SJCRH30 (cell line): ENCODE results near the gene RTP3. TPM values are rescaled to one million over a fixed set of nuclear protein-coding genes. Genes with fewer than 3 reads are reported as not detected.
"Not testable (repeated sequence)": the region's sequence is repeated elsewhere in the genome, so short reads cannot be mapped to it uniquely, and the experiment has no call there.

Source experiments
- DNase-seq, 2 experiments: peaks; one replicate each; pipeline ENCODE4 v3.0.0-alpha.2; 2015 to 2020
- H3K27ac ChIP-seq: fragments of 250-450 bp; sonication (Bioruptor Pico); 2 replicates; pipeline ENCODE4 v1.5.1; 2020; ENCODE audit warnings: mild to moderate bottlenecking, moderate library complexity
- H3K27me3 ChIP-seq: fragments of 250-450 bp; sonication (Bioruptor Pico); 2 replicates; pipeline ENCODE4 v1.5.1; 2020; ENCODE audit warnings: mild to moderate bottlenecking, moderate library complexity
- H3K36me3 ChIP-seq: fragments of 250-450 bp; sonication (Bioruptor Pico); 2 replicates; pipeline ENCODE4 v1.5.1; 2020; ENCODE audit warnings: mild to moderate bottlenecking, moderate library complexity
- H3K4me1 ChIP-seq: fragments of 250-450 bp; sonication (Bioruptor Pico); 2 replicates; pipeline ENCODE4 v1.5.1; 2020; ENCODE audit warnings: mild to moderate bottlenecking, moderate library complexity
- H3K4me3 ChIP-seq: fragments of 250-450 bp; sonication (Bioruptor Pico); 2 replicates; pipeline ENCODE4 v1.5.1; 2020; ENCODE audit warnings: mild to moderate bottlenecking, moderate library complexity
- H3K9me3 ChIP-seq: fragments of 250-450 bp; sonication (Bioruptor Pico); replicated peaks from 2 replicates; pipeline ENCODE4 v1.5.1; 2020; ENCODE audit warnings: mild to moderate bottlenecking, moderate library complexity
- total RNA-seq: library from RNA; depleted of rRNA; stranded (reverse); fragments of >200 nt; shearing (Covaris generic); gene quantifications from 2 replicates; pipeline ENCODE4 v1.2.3, GENCODE V29; 2014

Gene RTP3
- total RNA-seq, 1 experiment from 2014 or later: not detected

DNA sequence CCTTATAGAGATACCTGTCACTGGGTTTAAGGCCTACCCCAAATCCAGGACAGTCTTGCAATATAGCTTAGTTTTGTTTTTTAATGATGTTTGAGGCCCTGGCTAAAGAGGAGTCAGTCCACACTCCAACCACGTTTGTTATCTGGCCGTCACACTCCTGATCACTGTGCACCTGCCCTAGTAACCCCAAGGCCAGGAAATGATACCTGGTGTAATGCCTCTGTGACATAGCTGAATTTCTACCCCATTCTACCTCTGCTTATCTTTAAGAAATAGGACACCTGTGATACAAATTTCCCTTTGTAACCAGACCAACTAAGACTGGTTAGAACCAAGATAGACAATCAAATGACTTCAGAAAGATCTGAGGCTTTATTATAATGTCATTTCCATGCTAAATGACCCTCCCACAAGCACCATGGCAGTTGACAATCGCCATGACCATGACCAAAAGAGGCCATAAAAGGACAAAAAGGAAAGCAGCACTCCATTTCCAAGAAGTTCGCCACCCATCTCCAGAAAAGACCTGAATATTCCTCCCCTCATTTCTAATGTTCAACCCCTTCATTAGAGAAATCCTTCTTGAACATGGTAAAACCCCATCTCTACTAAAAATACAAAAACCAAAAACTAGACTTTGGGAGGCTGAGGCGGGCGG is 4.8 kb upstream of the RTP3 start:
- Histone ChIP-seq H3K4me3 (no peak overlapping the region), H3K36me3 (no peaks in the 10 kb centered on the region), H3K4me1 (no peaks in the 10 kb centered on the region), H3K27me3 (no peaks in the 10 kb centered on the region), H3K9me3 (no peaks in the 10 kb centered on the region), H3K27ac (no peak overlapping the region)
- DNase-seq: no peak

DNA sequence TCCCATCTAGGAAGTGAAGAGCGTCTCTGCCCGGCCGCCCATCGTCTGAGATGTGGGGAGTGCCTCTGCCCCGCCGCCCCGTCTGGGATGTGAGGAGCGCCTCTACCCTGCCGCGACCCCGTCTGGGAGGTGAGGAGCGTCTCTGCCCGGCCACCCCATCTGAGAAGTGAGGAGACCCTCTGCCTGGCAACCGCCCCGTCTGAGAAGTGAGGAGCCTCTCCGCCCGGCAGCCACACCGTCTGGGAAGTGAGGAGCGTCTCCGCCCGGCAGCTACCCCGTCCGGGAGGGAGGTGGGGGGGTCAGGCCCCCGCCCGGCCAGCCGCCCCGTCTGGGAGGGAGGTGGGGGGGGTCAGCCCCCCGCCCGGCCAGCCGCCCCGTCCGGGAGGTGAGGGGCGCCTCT is 3.3 kb upstream of the RTP3 start:
- H3K4me1 ChIP-seq, DNase-seq, H3K9me3 ChIP-seq, H3K4me3 ChIP-seq, H3K27me3 ChIP-seq, H3K36me3 ChIP-seq, H3K27ac ChIP-seq: not testable (repeated sequence)

DNA sequence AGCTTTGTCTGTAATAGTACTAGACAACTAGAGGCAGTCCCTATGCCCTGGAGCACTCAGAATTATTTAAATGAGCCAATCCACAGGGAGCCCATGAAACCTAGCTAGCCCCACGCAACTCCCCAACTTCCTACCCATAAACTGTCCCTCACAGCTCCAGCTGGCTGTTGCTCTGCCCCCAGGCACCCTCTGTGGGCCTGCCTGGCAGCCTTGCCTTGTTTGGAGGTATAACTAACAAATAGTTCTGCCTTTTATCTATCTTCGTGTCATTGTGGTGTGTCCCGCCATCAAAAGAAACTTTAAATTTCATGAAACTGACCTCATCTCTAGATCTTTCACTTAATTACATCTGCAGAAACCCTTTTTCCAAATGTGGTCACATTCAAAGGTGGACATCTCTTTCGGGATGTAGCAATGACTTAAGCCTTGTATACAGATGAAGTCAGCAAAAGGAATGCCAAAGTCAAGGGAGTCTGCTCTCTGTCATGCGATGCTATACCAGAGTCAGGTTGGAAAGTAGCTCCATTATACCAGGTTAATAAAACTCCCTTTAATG is 1.8 kb upstream of the RTP3 start:
- no peak overlapping the region for H3K27ac ChIP-seq
- no peak for DNase-seq

DNA sequence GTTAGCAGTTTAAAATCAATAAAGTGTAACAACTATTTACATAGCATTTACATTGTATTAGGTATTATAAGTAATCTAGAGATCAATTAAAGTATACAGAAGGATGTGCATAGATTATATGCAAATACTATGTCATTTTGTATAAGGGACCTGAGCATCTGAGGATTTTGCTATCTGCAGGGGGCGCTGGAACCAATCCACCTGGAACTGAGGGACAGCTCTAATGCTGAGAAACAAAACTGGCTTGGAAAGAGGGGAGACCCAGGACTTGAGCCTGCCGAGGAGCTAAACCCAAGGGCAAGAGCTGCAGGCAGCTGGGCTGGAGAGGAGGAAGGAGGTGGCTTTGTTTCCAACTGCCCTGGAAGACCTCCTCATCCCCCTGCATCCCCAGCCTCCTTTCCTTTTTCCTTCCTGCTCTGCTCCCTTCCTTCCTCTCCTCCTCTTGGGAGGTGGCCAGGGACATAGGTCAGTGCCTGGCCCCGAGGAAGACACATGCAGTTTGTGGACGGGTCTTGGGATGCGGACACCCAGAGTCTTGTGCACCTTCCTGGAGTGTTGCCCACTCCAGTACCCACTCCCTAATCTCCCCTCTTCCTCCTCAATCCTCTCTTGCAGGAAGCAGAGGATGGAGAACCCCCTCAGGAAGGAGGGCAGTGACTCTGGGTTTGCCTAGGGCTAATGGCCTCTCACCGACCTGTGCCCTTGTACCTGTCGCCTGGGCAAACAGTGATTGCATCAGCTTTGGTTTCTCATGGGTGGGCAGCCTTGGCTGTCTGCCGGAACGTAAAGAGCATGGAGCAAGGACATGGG is 825 bp upstream of the RTP3 start:
- Histone ChIP-seq H3K9me3 (no peaks in the 10 kb centered on the region), H3K36me3 (no peaks in the 10 kb centered on the region), H3K27ac (no peak overlapping the region), H3K4me3 (no peak overlapping the region), H3K27me3 (no peaks in the 10 kb centered on the region), H3K4me1 (no peaks in the 10 kb centered on the region; the same call in 1 of the 2 replicates)
- DNase-seq: no peak

More for the DNA sequence above, 1.8 kb upstream of the RTP3 start:
- Histone ChIP-seq H3K4me3 (no peak overlapping the region), H3K36me3 (no peaks in the 10 kb centered on the region), H3K27me3 (no peaks in the 10 kb centered on the region), H3K9me3 (no peaks in the 10 kb centered on the region), H3K4me1 (no peaks in the 10 kb centered on the region)

DNA sequence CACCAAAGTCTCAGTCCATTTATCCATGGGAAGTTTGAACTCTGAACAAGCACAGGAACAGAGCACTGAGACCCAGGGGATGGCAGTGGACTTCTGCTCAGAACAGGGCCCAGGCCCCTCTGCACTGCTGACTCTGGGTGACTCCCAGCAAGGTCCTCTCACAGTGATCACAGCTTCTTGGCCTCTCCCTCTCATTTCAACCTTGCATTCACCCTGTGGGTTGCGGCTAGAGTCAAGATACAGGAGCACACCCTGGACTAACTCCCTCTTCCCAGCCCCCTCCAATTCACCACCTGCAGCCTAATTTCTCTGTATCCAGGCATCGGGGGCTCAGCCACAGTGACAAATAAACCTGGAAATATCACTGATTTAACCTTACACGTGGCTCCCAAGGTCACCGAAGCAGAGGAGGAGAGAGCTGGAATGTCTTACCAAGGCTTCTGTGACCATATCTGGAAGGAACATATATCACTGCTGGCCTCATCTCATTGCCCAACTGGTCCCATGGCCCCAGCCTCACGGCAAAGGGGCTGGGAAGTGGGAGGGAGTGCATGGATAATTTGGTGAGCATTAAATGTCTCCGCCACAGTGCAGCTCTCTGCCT is 1.2 kb downstream of the RTP3 start:
- no peaks in the 10 kb centered on the region for H3K9me3 ChIP-seq
- no peak for DNase-seq
- peaks cover 11% of the 10 kb centered on the region for H3K4me1 ChIP-seq
- H3K27me3 ChIP-seq: no peaks in the 10 kb centered on the region
- no peaks in the 10 kb centered on the region for H3K36me3 ChIP-seq
- H3K4me3 ChIP-seq: no peak overlapping the region
- no peak overlapping the region for H3K27ac ChIP-seq

DNA sequence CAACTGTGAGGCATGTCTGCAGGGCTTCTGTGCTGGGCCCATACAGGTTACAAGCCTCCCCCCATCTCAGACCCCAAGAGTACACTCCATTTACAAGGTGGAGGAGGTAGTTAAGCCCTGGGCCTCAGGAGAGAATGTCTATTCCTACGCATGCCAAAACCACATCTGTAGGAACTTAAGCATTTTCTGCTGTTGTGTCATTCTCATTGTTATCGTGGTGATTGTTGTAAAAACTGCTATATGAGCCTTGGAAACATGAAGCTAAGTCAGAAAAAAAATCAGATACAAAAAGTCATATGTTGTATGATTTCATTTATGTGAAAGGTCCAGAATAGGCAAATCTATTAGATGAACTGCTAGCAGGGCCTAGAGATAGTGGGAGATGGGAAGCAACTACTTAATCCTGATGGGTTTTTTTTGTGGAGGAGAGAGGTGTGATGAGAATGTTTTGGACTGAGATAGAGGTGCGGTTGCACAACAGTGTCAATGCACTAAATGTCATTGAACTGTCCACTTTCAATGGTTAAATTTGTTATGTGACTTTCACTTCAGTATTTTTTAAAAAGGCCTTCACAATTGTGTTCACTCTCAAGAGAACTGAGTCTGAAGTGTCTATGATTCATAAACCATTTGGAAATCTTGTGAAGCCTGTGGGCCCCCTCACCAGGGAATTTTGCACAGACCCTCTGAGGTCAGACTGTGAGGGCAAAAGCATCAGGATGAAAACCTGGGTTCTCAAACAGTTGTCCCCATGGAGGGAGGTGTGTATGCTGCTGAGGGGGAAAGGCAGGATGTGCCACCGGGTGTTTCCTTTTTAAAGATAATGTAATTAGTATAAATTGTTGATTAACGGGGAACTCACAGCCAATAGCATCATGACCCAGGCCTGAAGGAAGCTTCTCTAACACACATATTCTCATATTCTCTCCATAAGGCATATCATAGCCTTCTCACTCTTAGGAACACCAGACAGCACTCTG is 3.2 kb downstream of the RTP3 start:
- no peaks in the 10 kb centered on the region for H3K27me3 ChIP-seq
- no peaks in the 10 kb centered on the region for H3K36me3 ChIP-seq
- peaks cover 11% of the 10 kb centered on the region for H3K4me1 ChIP-seq
- H3K9me3 ChIP-seq: no peaks in the 10 kb centered on the region
- DNase-seq: no peak
- H3K27ac ChIP-seq: no peak overlapping the region
- no peak overlapping the region for H3K4me3 ChIP-seq

DNA sequence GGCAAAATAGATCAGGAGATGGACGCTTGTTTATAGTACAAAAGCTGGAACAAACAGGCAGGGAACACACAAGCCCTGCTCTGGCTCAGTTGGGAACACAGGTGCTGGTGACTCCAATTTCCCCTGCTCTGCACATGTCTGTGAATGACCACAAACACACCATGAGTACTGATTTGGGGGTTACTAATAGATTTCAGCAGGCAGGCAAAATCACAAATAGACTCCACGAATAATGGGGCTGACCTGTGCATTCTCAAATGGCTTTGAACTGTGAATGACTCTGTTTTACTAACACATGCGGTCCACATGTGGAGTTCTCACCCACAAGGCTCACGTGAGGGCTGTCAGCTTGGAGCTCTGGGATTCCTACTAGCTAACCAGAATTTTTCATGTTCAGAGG is 3.9 kb downstream of the RTP3 start:
- H3K4me1 ChIP-seq: peaks cover 11% of the 10 kb centered on the region
- no peak for DNase-seq
- no peak overlapping the region for H3K27ac ChIP-seq
- H3K27me3 ChIP-seq: no peaks in the 10 kb centered on the region
- no peaks in the 10 kb centered on the region for H3K36me3 ChIP-seq
- H3K4me3 ChIP-seq: no peak overlapping the region
- H3K9me3 ChIP-seq: no peaks in the 10 kb centered on the region

DNA sequence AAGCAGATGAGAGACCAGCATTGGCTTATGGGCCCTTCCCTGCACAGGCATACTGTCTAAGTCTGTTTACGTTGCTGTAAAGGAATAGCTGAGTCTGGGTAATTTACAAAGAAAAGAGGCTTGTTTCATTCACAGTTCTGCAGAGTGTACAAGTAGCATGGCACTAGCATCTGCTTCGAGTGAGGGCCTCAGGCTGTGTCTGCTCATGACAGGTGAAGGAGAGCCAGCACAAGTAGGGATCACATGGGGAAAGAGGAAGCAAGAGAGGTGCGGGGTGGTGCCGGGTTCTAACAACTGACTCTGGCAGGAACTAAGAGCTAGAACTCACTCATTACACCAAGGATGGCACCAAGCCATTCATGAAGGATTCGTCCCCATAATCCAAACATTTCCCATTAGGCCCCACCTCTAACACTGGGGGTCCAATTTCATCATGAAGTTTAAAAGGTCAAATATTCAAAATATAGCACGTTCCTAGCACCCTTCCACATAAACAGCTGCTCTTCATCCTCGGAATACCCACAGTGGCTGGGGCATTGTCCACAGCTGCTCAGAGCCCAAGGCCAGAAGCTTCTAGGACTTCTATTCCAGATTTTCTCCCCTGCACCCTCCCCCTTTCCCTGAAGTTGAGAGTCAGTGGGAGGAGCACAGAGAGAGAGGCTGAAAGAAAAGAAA is 5.6 kb downstream of the RTP3 start:
- no peaks in the 10 kb centered on the region for H3K27me3 ChIP-seq
- no peaks in the 10 kb centered on the region for H3K9me3 ChIP-seq
- no peak overlapping the region for H3K27ac ChIP-seq
- H3K4me3 ChIP-seq: no peak overlapping the region
- H3K36me3 ChIP-seq: no peaks in the 10 kb centered on the region
- H3K4me1 ChIP-seq: peaks cover 11% of the 10 kb centered on the region
- peak; percentile 32 to 58 for DNase-seq

DNA sequence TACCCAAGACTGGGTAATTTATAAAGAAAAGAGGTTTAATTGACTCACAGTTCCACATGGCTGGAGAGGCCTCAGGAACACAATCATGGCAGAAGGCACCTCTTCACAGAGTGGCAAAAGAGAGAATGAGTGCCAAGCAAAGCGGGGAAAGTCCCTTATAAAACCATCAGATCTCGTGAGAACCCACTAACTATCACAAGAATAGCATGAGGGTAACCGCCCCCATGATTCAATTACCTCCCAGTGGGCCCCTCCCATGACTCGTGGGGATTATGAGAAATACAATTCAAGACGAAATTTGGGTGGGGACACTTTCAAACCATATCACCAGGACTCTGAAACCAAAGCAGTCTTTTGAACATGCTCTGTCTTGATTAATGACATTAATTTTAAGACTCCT is 7.0 kb downstream of the RTP3 start:
- Histone ChIP-seq H3K4me3 (no peak overlapping the region), H3K9me3 (no peaks in the 10 kb centered on the region), H3K27me3 (no peaks in the 10 kb centered on the region), H3K36me3 (no peaks in the 10 kb centered on the region), H3K4me1 (peaks cover 11% of the 10 kb centered on the region), H3K27ac (no peak overlapping the region)
- DNase-seq: no peak

DNA sequence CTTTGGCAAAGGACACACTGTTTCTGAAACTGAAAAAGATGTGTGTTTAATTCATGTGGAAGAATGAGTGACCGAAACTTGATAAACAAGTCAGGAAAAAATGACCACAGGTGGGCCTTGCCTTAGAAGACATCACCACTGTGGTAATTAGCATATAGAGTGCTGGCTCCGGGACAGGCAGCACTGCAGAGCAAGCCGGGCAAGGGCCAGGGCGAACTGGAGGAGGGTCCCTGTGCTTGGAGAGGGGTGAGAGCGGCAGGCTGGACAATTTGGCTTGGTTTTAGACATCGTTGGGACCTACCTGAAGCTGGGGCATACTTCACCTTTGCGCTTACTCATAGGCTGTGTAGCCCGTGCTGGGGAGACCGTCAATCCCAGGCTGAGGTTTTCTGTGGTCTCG is 8.2 kb downstream of the RTP3 start:
- Histone ChIP-seq H3K27me3 (no peaks in the 10 kb centered on the region), H3K4me1 (peaks cover 11% of the 10 kb centered on the region), H3K36me3 (no peaks in the 10 kb centered on the region), H3K4me3 (no peak overlapping the region), H3K27ac (no peak overlapping the region), H3K9me3 (no peaks in the 10 kb centered on the region)
- DNase-seq: no peak

DNA sequence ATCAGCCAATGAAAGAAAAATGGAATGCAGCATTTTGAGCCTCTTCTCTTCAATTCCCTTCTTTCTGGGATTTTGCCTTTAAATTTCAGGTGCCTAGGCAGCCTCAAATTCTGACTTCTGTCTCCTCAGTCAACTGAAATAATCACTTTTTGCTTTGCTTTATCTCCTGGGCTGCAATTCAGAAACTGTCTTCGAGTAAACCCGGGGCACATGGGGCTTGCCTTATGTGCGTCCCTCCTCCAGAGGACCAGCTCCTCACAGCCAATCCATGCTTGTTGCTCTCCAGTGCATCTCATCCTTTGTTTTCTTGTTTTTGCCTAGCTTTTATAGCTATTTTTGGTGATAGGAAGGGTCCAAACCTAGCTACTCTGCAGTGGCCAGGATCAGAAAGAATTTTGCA is 8.8 kb downstream of the RTP3 start:
- no peak overlapping the region for H3K4me3 ChIP-seq
- DNase-seq: no peak

DNA sequence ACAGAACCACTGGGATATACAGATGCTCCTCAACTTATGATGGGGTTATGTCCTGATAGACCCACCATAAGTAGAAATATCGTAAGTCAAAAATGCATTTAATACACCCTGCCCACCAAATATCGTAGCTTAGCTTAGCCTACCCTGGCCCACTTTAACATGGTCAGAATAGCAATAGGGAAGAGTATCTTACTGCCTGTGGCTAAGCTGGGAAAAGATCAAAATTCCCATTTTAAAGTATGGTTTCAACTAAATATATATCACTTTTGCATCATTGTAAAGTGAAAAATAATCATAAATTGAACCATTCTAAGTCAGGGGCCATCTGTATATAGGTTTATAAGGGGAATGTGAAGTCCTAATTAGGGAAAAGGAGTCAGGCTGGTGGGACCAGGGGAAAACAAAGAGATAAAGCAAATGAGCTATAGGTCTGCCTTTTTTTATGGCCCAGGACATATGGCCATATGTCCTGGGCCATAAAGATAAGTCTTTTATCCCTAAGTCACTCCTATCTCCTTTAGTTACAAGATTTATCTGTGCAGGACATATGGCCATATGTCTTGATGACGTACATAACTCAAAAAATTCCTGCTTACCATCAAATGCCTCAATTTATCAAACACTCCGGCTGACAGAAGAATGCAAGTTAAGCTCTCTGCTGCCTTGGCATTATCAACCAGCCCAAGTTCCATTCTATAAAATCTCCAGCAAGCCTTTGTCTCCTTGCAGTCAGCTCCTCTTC is 11.2 kb downstream of the RTP3 start:
- no peaks in the 10 kb centered on the region for H3K36me3 ChIP-seq
- no peaks in the 10 kb centered on the region for H3K9me3 ChIP-seq
- H3K4me3 ChIP-seq: no peak overlapping the region
- no peak for DNase-seq
- H3K27ac ChIP-seq: no peak overlapping the region
- no peaks in the 10 kb centered on the region for H3K4me1 ChIP-seq
- H3K27me3 ChIP-seq: no peaks in the 10 kb centered on the region

More for the DNA sequence above, 8.8 kb downstream of the RTP3 start:
- Histone ChIP-seq H3K36me3 (no peaks in the 10 kb centered on the region), H3K27me3 (no peaks in the 10 kb centered on the region), H3K4me1 (peaks cover 11% of the 10 kb centered on the region), H3K9me3 (no peaks in the 10 kb centered on the region), H3K27ac (no peak overlapping the region)

DNA sequence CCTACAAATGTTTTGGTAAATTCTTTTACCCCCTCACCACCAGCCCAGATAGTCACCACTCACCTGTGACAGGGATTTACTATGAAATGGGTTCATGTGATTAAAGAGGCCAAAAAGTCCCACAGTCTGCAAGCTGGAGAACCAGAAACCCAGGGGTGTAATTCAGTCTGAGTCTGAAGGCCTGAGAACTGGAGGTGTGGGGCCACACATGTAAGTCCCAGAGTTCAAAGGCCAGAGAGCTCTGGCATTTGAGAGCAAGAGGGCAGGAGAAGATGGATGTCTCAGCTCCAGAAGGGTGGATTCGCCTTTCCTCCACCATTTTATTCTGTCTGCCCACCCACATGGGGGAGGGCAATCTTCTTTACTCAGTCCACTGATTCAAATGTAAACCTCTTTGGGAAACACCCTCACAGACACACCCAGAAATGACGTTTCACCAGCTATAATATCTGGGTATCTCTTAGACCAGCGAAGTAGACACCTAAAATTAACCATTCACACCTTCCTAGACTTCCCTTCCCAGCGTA is 11.9 kb downstream of the RTP3 start:
- no peak overlapping the region for H3K27ac ChIP-seq
- no peaks in the 10 kb centered on the region for H3K4me1 ChIP-seq
- H3K9me3 ChIP-seq: no peaks in the 10 kb centered on the region
- no peak overlapping the region for H3K4me3 ChIP-seq
- H3K36me3 ChIP-seq: no peaks in the 10 kb centered on the region
- no peak for DNase-seq
- H3K27me3 ChIP-seq: no peaks in the 10 kb centered on the region
